ENCODE measurements around the gene FOXK2. TPM values are rescaled to one million over a fixed set of nuclear protein-coding genes. Genes with fewer than 3 reads are reported as not detected.
A peak's percentile ranks its signal among the peaks of the same experiment; 100 is the strongest.

Gene FOXK2
- total RNA-seq, 1 donor: 29.3 TPM

GRCh38 chr17:82528484-82529265 lies 9.1 kb downstream of the FOXK2 start:
- Histone ChIP-seq H2AFZ (ENCODE audit: low read length) (no peak overlapping the region), H3K79me2 (ENCODE audit: insufficient read depth, low read length) (peaks cover 99% of the 10 kb centered on the region), H3K27me3 (ENCODE audit: insufficient read depth, low read length) (no peaks in the 10 kb centered on the region), H3K4me3 (ENCODE audit: insufficient read depth, low read length) (no peak overlapping the region), H3K27ac (ENCODE audit: low read depth, low read length) (peak overlapping the region; percentile 40), H4K20me1 (ENCODE audit: insufficient read depth, low read length) (peaks cover 60% of the 10 kb centered on the region), H3K36me3 (ENCODE audit: insufficient read depth, low read length) (no peaks in the 10 kb centered on the region), H3K4me2 (ENCODE audit: insufficient read depth, low read length) (peak overlapping the region; percentile 21), H3K9me3 (ENCODE audit: low read depth, low read length) (no peaks in the 10 kb centered on the region), H3K4me1 (ENCODE audit: insufficient read depth, low read length) (peaks cover 22% of the 10 kb centered on the region)
- peak; percentile 67 for TF ChIP-seq CTCF (IDR thresholded peaks at IDR 0.05; ENCODE audit: extremely low read depth, low read depth, low read length)
- peak; percentile 85 for DNase-seq (ENCODE audit: insufficient read length, low spot score, missing footprints)

GRCh38 chr17:82529914-82530300 lies 10.4 kb downstream of the FOXK2 start:
- Histone ChIP-seq H4K20me1 (ENCODE audit: insufficient read depth, low read length) (peaks cover 57% of the 10 kb centered on the region), H3K9me3 (ENCODE audit: low read depth, low read length) (no peaks in the 10 kb centered on the region), H3K4me3 (ENCODE audit: insufficient read depth, low read length) (no peak overlapping the region), H3K36me3 (ENCODE audit: insufficient read depth, low read length) (no peaks in the 10 kb centered on the region), H2AFZ (ENCODE audit: low read length) (no peak overlapping the region), H3K79me2 (ENCODE audit: insufficient read depth, low read length) (peaks cover 99% of the 10 kb centered on the region), H3K27ac (ENCODE audit: low read depth, low read length) (peak overlapping the region; percentile 1), H3K27me3 (ENCODE audit: insufficient read depth, low read length) (no peaks in the 10 kb centered on the region), H3K4me1 (ENCODE audit: insufficient read depth, low read length) (peaks cover 22% of the 10 kb centered on the region), H3K4me2 (ENCODE audit: insufficient read depth, low read length) (no peak overlapping the region)
- DNase-seq (ENCODE audit: insufficient read length, low spot score, missing footprints): no peak
- TF ChIP-seq CTCF (IDR thresholded peaks at IDR 0.05; ENCODE audit: extremely low read depth, low read depth, low read length): no peak

GRCh38 chr17:82531431-82531881 lies 11.9 kb downstream of the FOXK2 start:
- Histone ChIP-seq H3K4me1 (ENCODE audit: insufficient read depth, low read length) (peaks cover 34% of the 10 kb centered on the region), H3K36me3 (ENCODE audit: insufficient read depth, low read length) (no peaks in the 10 kb centered on the region), H3K9me3 (ENCODE audit: low read depth, low read length) (no peaks in the 10 kb centered on the region), H4K20me1 (ENCODE audit: insufficient read depth, low read length) (peaks cover 55% of the 10 kb centered on the region), H3K79me2 (ENCODE audit: insufficient read depth, low read length) (peaks cover 96% of the 10 kb centered on the region), H2AFZ (ENCODE audit: low read length) (no peak overlapping the region), H3K4me3 (ENCODE audit: insufficient read depth, low read length) (peak overlapping the region; percentile 4), H3K27ac (ENCODE audit: low read depth, low read length) (peak overlapping the region; percentile 77), H3K4me2 (ENCODE audit: insufficient read depth, low read length) (peak overlapping the region; percentile 72), H3K27me3 (ENCODE audit: insufficient read depth, low read length) (no peaks in the 10 kb centered on the region)
- peak; percentile 71 for DNase-seq (ENCODE audit: insufficient read length, low spot score, missing footprints)
- TF ChIP-seq CTCF (IDR thresholded peaks at IDR 0.05; ENCODE audit: extremely low read depth, low read depth, low read length): no peak

DNA sequence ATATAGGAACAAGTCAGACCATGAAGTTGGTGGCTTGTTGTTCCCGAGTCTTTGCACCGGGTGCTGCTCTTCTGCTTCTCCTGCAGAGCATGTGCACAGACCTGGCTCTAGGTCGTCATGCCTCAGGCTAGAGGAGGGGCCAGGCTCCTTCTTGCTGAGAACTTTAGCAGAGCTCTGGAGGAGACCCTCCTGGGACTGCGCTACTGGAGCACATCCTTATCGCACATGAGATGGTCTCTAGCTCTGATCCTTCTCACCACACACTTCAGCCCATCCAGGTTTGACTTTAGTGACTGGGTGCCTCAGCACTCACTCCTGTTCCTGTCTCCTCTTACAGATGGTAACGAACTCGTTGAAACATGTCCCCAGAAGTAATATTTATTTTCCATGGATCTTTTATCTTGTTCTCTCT lies 14.9 kb downstream of the FOXK2 start:
- H3K27me3 ChIP-seq (ENCODE audit: insufficient read depth, low read length): no peaks in the 10 kb centered on the region
- H3K4me1 ChIP-seq (ENCODE audit: insufficient read depth, low read length): peaks cover 43% of the 10 kb centered on the region
- H3K79me2 ChIP-seq (ENCODE audit: insufficient read depth, low read length): peaks cover 95% of the 10 kb centered on the region
- no peaks in the 10 kb centered on the region for H3K36me3 ChIP-seq (ENCODE audit: insufficient read depth, low read length)
- no peak for DNase-seq (ENCODE audit: insufficient read length, low spot score, missing footprints)
- H3K4me3 ChIP-seq (ENCODE audit: insufficient read depth, low read length): no peak overlapping the region
- no peaks in the 10 kb centered on the region for H3K9me3 ChIP-seq (ENCODE audit: low read depth, low read length)
- peaks cover 54% of the 10 kb centered on the region for H4K20me1 ChIP-seq (ENCODE audit: insufficient read depth, low read length)
- H3K27ac ChIP-seq (ENCODE audit: low read depth, low read length): no peak overlapping the region
- TF ChIP-seq CTCF (IDR thresholded peaks at IDR 0.05; ENCODE audit: extremely low read depth, low read depth, low read length): no peak
- no peak overlapping the region for H2AFZ ChIP-seq (ENCODE audit: low read length)
- no peak overlapping the region for H3K4me2 ChIP-seq (ENCODE audit: insufficient read depth, low read length)

Data from osteoblast (primary cell).